GM12878 (cell line): Measurements from ENCODE around the gene ESM1. TPM values are rescaled to one million over a fixed set of nuclear protein-coding genes. Genes with fewer than 3 reads are reported as not detected.

ENCODE experiments used
- polyA plus RNA-seq, 11 experiments: library from polyadenylated mRNA; depleted of rRNA in 4 of 11; unstranded in 6 of 11; stranded (reverse) in 5 of 11; fragments of >200 nt; fragmentation: Nextera tagmentation in 4 of 11; fragmentation: Illumina TruSeq in 1 of 11; extraction: Ambion mirVana in 4 of 11; extraction: Trizol in 1 of 11; gene quantifications; 1 replicate in 1 of 11; 2 replicates in 10 of 11; pipeline versions ENCODE4 v1.2.1 to v1.2.3, GENCODE V29; 2011 to 2016; ENCODE audit warnings: inconsistent platforms in 2 of 11, missing spikeins in 2 of 11, low read depth in 1 of 11
- total RNA-seq, 4 experiments: library from RNA; depleted of rRNA in 3 of 4; stranded (reverse); fragments of >200 nt in 3 of 4; fragmentation: Illumina TruSeq in 1 of 4; extraction: Trizol in 1 of 4; gene quantifications; 2 replicates each; pipeline versions ENCODE4 v1.2.1 to v1.2.3, GENCODE V29; 2013 to 2021

Gene ESM1
- total and polyA plus RNA-seq, 10 of the 15 experiments (the other 5 are each of a cell fraction or from before 2014, with no cell fraction given): not detected

Other genes starting within 250 kb of the ESM1 start
- not detected in 2 replicates for gene GZMK, start 38.7 kb upstream of the ESM1 start, total RNA-seq (2014; rRNA removed)
- gene GZMK, start 38.7 kb upstream of the ESM1 start, total RNA-seq (2014; rRNA removed; fragmentation: Illumina TruSeq; extraction: Trizol): not detected in 2 replicates
- not detected in 2 replicates for gene GZMK, start 38.7 kb upstream of the ESM1 start, total RNA-seq (2021)
- gene GZMK, start 38.7 kb upstream of the ESM1 start, polyA plus RNA-seq (2011; rRNA removed): 0.72 and 1.5 TPM in 2 replicates
- gene GZMK, start 38.7 kb upstream of the ESM1 start, polyA plus RNA-seq (2014; fragmentation: Illumina TruSeq; extraction: Trizol): not detected in 2 replicates
- not detected for gene GZMK, start 38.7 kb upstream of the ESM1 start, polyA plus RNA-seq (2014; fragmentation: Nextera tagmentation; extraction: Ambion mirVana)
- gene GZMK, start 38.7 kb upstream of the ESM1 start, polyA plus RNA-seq (2014; rRNA removed): not detected in 2 replicates
- gene GZMK, start 38.7 kb upstream of the ESM1 start, polyA plus RNA-seq (2016; fragmentation: Nextera tagmentation; extraction: Ambion mirVana): not detected
- gene GZMA, start 117.1 kb upstream of the ESM1 start, total RNA-seq (2014; rRNA removed): not detected in 2 replicates
- not detected in 2 replicates for gene GZMA, start 117.1 kb upstream of the ESM1 start, total RNA-seq (2014; rRNA removed; fragmentation: Illumina TruSeq; extraction: Trizol)
- not detected in 2 replicates for gene GZMA, start 117.1 kb upstream of the ESM1 start, total RNA-seq (2021)
- gene GZMA, start 117.1 kb upstream of the ESM1 start, polyA plus RNA-seq (2011; rRNA removed): 0.18 and 0.20 TPM in 2 replicates
- not detected in 2 replicates for gene GZMA, start 117.1 kb upstream of the ESM1 start, polyA plus RNA-seq (2014; fragmentation: Illumina TruSeq; extraction: Trizol)
- not detected for gene GZMA, start 117.1 kb upstream of the ESM1 start, polyA plus RNA-seq (2014; fragmentation: Nextera tagmentation; extraction: Ambion mirVana)
- not detected in 2 replicates for gene GZMA, start 117.1 kb upstream of the ESM1 start, polyA plus RNA-seq (2014; rRNA removed)
- not detected for gene GZMA, start 117.1 kb upstream of the ESM1 start, polyA plus RNA-seq (2016; fragmentation: Nextera tagmentation; extraction: Ambion mirVana)
- gene GPX8, start 174.6 kb upstream of the ESM1 start, total RNA-seq (2014; rRNA removed): not detected in 2 replicates
- not detected in 2 replicates for gene GPX8, start 174.6 kb upstream of the ESM1 start, total RNA-seq (2014; rRNA removed; fragmentation: Illumina TruSeq; extraction: Trizol)
- gene GPX8, start 174.6 kb upstream of the ESM1 start, total RNA-seq (2021): not detected in 2 replicates
- not detected in 2 replicates for gene GPX8, start 174.6 kb upstream of the ESM1 start, polyA plus RNA-seq (2011; rRNA removed)
- gene GPX8, start 174.6 kb upstream of the ESM1 start, polyA plus RNA-seq (2014; fragmentation: Illumina TruSeq; extraction: Trizol): not detected in 2 replicates
- not detected for gene GPX8, start 174.6 kb upstream of the ESM1 start, polyA plus RNA-seq (2014; fragmentation: Nextera tagmentation; extraction: Ambion mirVana)
- not detected in 2 replicates for gene GPX8, start 174.6 kb upstream of the ESM1 start, polyA plus RNA-seq (2014; rRNA removed)
- gene GPX8, start 174.6 kb upstream of the ESM1 start, polyA plus RNA-seq (2016; fragmentation: Nextera tagmentation; extraction: Ambion mirVana): under 1 TPM in 1 of 2 experiments, not detected in 1; 0.11 TPM
- gene CDC20B, start 187.6 kb upstream of the ESM1 start, total RNA-seq (2014; rRNA removed): not detected in 2 replicates
- gene CDC20B, start 187.6 kb upstream of the ESM1 start, total RNA-seq (2014; rRNA removed; fragmentation: Illumina TruSeq; extraction: Trizol): not detected in 2 replicates
- gene CDC20B, start 187.6 kb upstream of the ESM1 start, total RNA-seq (2021): not detected in 2 replicates
- 0.11 TPM in 1 of 2 replicates, not detected in the other for gene CDC20B, start 187.6 kb upstream of the ESM1 start, polyA plus RNA-seq (2011; rRNA removed)
- not detected in 2 replicates for gene CDC20B, start 187.6 kb upstream of the ESM1 start, polyA plus RNA-seq (2014; fragmentation: Illumina TruSeq; extraction: Trizol)
- gene CDC20B, start 187.6 kb upstream of the ESM1 start, polyA plus RNA-seq (2014; fragmentation: Nextera tagmentation; extraction: Ambion mirVana): not detected
- not detected in 2 replicates for gene CDC20B, start 187.6 kb upstream of the ESM1 start, polyA plus RNA-seq (2014; rRNA removed)
- under 1 TPM in 1 of 2 experiments, not detected in 1; 0.05 TPM for gene CDC20B, start 187.6 kb upstream of the ESM1 start, polyA plus RNA-seq (2016; fragmentation: Nextera tagmentation; extraction: Ambion mirVana)
- not detected in 2 replicates for gene MCIDAS, start 241.7 kb upstream of the ESM1 start, total RNA-seq (2014; rRNA removed)
- not detected in 2 replicates for gene MCIDAS, start 241.7 kb upstream of the ESM1 start, total RNA-seq (2014; rRNA removed; fragmentation: Illumina TruSeq; extraction: Trizol)
- not detected in 2 replicates for gene MCIDAS, start 241.7 kb upstream of the ESM1 start, total RNA-seq (2021)
- gene MCIDAS, start 241.7 kb upstream of the ESM1 start, polyA plus RNA-seq (2011; rRNA removed): not detected in 2 replicates
- not detected in 2 replicates for gene MCIDAS, start 241.7 kb upstream of the ESM1 start, polyA plus RNA-seq (2014; fragmentation: Illumina TruSeq; extraction: Trizol)
- gene MCIDAS, start 241.7 kb upstream of the ESM1 start, polyA plus RNA-seq (2014; fragmentation: Nextera tagmentation; extraction: Ambion mirVana): not detected
- gene MCIDAS, start 241.7 kb upstream of the ESM1 start, polyA plus RNA-seq (2014; rRNA removed): not detected in 2 replicates
- not detected for gene MCIDAS, start 241.7 kb upstream of the ESM1 start, polyA plus RNA-seq (2016; fragmentation: Nextera tagmentation; extraction: Ambion mirVana)
- gene CCNO, start 248.0 kb upstream of the ESM1 start, total RNA-seq (2014; rRNA removed): not detected in 2 replicates
- not detected in 2 replicates for gene CCNO, start 248.0 kb upstream of the ESM1 start, total RNA-seq (2014; rRNA removed; fragmentation: Illumina TruSeq; extraction: Trizol)
- not detected in 2 replicates for gene CCNO, start 248.0 kb upstream of the ESM1 start, total RNA-seq (2021)
- not detected in 2 replicates for gene CCNO, start 248.0 kb upstream of the ESM1 start, polyA plus RNA-seq (2011; rRNA removed)
- gene CCNO, start 248.0 kb upstream of the ESM1 start, polyA plus RNA-seq (2014; fragmentation: Illumina TruSeq; extraction: Trizol): not detected in 2 replicates
- gene CCNO, start 248.0 kb upstream of the ESM1 start, polyA plus RNA-seq (2014; fragmentation: Nextera tagmentation; extraction: Ambion mirVana): not detected
- gene CCNO, start 248.0 kb upstream of the ESM1 start, polyA plus RNA-seq (2014; rRNA removed): 0.05 TPM in 1 of 2 replicates, not detected in the other
- gene CCNO, start 248.0 kb upstream of the ESM1 start, polyA plus RNA-seq (2016; fragmentation: Nextera tagmentation; extraction: Ambion mirVana): not detected